ENCODE results near the gene YPEL1. TPM values are rescaled to one million over a fixed set of nuclear protein-coding genes. Genes with fewer than 3 reads are reported as not detected.

The YPEL1 gene
- total RNA-seq, 1 experiment from 2014 or later: 3.1 TPM

DNA sequence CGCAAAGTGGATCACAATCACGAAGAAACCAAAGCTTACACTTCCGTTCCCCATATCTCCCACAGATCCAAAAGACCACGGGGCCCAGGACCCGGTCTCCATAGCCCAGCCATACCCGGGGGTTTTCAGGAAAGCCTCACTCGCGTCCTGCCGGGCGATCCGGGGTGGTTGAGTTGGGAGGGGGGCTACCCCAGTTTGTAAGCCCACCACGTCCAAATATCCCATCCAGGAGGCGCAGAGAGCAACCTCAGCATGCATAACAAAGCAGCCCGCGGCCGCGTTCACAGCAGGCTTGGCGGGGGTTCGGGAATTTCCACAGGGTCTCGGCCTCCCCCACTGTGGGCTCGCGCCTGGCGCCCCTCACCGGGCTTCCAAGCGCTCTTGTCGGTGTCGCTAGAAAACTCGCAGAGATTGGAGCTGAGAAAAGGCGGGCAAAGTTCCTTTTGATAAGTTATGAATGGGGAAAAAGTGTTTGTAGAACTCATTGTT is 84.0 kb downstream of the YPEL1 start (continued):
- no peak for TF ChIP-seq TCF7L2 (IDR thresholded peaks at IDR 0.05; ENCODE audit: borderline replicate concordance, extremely low read depth, insufficient read depth, insufficient read length)
- no peak for TF ChIP-seq CEBPB (IDR thresholded peaks at IDR 0.05; ENCODE audit: low read depth)

DNA sequence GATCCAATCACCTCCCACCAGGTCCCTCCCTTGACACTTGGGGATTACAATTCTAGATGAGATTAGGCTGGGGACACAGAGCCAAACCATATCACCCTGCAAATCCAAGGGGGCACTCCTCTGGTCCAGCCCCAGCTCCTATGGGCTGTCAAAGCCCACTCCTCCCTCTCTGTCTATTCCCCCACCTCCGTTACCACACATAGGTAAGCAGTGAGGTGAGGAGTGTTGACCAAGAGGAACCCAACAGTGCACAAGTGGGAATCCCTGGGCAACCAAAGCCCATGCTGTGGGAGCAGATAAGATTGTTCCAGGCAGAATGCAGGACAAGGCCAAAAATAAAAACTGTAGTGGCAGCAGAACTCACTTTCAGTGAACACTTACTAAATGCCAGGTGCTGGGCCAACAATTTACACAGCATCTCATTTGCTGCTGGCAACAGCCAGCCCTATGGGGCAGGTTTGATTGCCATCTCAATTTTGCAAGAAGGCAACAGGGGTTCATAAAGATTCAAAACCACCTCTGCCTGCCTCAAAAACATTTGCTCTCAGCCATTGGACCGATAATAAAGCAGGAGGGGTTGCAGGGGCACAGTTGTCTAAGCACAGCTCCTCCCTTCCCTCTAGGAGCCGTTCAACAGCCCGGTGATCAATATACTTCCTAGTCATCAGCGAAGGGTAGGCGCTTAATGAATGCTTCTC is 84.6 kb downstream of the YPEL1 start:
- Histone ChIP-seq H3K9ac (ENCODE audit: low read length) (peak overlapping the region; percentile 83), H3K27ac (ENCODE audit: low read depth, low read length) (peak overlapping the region; percentile 73), H3K4me3 (replicated peaks in 1 of 2; ENCODE audit: low read depth in 1 of 2, low read length in 2 of 2) (peak overlapping the region; percentile 67 to 83), H3K36me3 (ENCODE audit: control insufficient read depth in 1 of 2, insufficient read depth in 2 of 2, low read length in 2 of 2) (peaks cover 3 to 14% of the 10 kb centered on the region in 2 experiments; a peak in 3 of 4 replicates), H3K79me2 (ENCODE audit: insufficient read depth, low read length) (peaks cover 8% of the 10 kb centered on the region; the same call in 1 of the 2 replicates), H3K4me1 (ENCODE audit: control insufficient read depth in 1 of 2, insufficient read depth in 2 of 2, low read length in 2 of 2) (peaks cover 7 to 21% of the 10 kb centered on the region in 2 experiments), H3K9me3 (ENCODE audit: control insufficient read depth in 1 of 2, insufficient read depth in 1 of 2, low read depth in 1 of 2, low read length in 2 of 2) (no peaks in the 10 kb centered on the region), H3K27me3 (ENCODE audit: insufficient read depth, low read length) (no peaks in the 10 kb centered on the region), H3K4me2 (ENCODE audit: low read length) (peak overlapping the region; percentile 92), H3K9me2 (ENCODE audit: insufficient read depth) (no peaks in the 10 kb centered on the region), H4K20me1 (ENCODE audit: insufficient read depth) (peaks cover 5% of the 10 kb centered on the region; the same call in 1 of the 2 replicates), H2AFZ (ENCODE audit: low read depth, low read length, poor library complexity, severe bottlenecking) (peak overlapping the region; percentile 97)
- TF ChIP-seq SIN3A (IDR thresholded peaks at IDR 0.05; ENCODE audit: low read depth) (no peak), SRF (IDR thresholded peaks at IDR 0.05; ENCODE audit: low read depth) (no peak), EZH2phosphoT487 (IDR thresholded peaks at IDR 0.05; ENCODE audit: borderline replicate concordance) (no peak), SP1 (IDR thresholded peaks at IDR 0.05; ENCODE audit: low read depth) (no peak), RAD21 (IDR thresholded peaks at IDR 0.05; ENCODE audit: low read depth) (no peak), CEBPB (IDR thresholded peaks at IDR 0.05; ENCODE audit: low read depth) (no peak), CBX3 (IDR thresholded peaks at IDR 0.05; ENCODE audit: low read depth) (no peak), ELF1 (IDR thresholded peaks at IDR 0.05; ENCODE audit: borderline replicate concordance, low read depth) (no peak), ZNF274 (IDR thresholded peaks at IDR 0.05; ENCODE audit: low read depth, low read length) (no peak), EGR1 (IDR thresholded peaks at IDR 0.05; ENCODE audit: low read depth) (no peak), POLR2A (IDR thresholded peaks at IDR 0.05; ENCODE audit: borderline replicate concordance, extremely low read depth, insufficient read depth, insufficient read length) (no peak)
- TF ChIP-seq, protein P1, sequence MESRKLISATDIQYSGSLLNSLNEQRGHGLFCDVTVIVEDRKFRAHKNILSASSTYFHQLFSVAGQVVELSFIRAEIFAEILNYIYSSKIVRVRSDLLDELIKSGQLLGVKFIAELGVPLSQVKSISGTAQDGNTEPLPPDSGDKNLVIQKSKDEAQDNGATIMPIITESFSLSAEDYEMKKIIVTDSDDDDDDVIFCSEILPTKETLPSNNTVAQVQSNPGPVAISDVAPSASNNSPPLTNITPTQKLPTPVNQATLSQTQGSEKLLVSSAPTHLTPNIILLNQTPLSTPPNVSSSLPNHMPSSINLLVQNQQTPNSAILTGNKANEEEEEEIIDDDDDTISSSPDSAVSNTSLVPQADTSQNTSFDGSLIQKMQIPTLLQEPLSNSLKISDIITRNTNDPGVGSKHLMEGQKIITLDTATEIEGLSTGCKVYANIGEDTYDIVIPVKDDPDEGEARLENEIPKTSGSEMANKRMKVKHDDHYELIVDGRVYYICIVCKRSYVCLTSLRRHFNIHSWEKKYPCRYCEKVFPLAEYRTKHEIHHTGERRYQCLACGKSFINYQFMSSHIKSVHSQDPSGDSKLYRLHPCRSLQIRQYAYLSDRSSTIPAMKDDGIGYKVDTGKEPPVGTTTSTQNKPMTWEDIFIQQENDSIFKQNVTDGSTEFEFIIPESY (IDR thresholded peaks at IDR 0.05; ENCODE audit: extremely low read depth, insufficient replicate concordance, low read length): no peak
- CTCF ChIA-PET: interaction anchor here (1.8 kb wide), 1 partner anchor 8 kb away, joined by 7 read pairs; no protein-coding TSS in a partner anchor
- intact Hi-C loops (cut with micrococcal nuclease): loop anchor here (5.0 kb wide), 1 partner anchor 216 kb away; the partner anchor contains the start of gene MAPK1
- POLR2A ChIA-PET: interaction anchor here (0.8 kb wide), 1 partner anchor 9 kb away, joined by 4 read pairs; the partner anchor contains the start of gene SDF2L1
- RAD21 ChIA-PET (ENCODE audit: low non-redundant PET in 1 of 2, low total read pairs in 2 of 2, uncharacterized antibody in 2 of 2, unreplicated experiment in 2 of 2): no interaction called here
- BruUV-seq (replicated peaks): no TSS peak
- ATAC-seq (peak; percentile 12), DNase-seq (ENCODE audit: low read depth, low spot score) (no peak)
